ENCODE data around the gene AK2. TPM values are rescaled to one million over a fixed set of nuclear protein-coding genes. Genes with fewer than 3 reads are reported as not detected.

Gene AK2
- total and polyA plus RNA-seq, 3 donors from 2014 or later: 144 to 219 (median 181) TPM

DNA sequence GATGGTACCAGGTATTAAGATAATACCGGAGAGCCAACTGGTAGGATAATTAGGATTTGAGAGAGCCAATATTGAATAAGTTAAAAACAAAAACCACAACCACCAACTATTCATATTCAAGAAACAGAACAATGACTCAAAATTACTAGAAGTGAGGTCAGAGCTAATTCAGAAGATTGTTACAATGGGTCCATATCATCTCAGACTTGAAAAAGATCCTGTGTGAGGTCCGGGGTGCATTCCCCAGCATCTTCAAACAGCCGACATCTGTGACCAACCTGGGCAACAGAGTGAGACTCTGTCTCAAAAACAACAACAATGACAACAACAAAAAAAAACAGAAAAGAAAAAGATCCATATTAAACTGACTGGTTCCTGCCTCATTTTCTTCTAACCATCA lies 18.6 kb downstream of the AK2 start:
- no peaks in the 10 kb centered on the region for H3K9me3 ChIP-seq
- DNase-seq: no peak
- intact Hi-C loops (cut with DNase I; ENCODE audit: low total_unique reads): no loop called here
- H3K27ac ChIP-seq: no peak overlapping the region
- 93 to 94% methylated on average over 3 of the region's 3 CpGs for whole genome bisulfite sequencing, 2 donors
- no peaks in the 10 kb centered on the region for H3K27me3 ChIP-seq
- no peak for TF ChIP-seq POLR2A (IDR thresholded peaks at IDR 0.05)
- TF ChIP-seq, protein P1, sequence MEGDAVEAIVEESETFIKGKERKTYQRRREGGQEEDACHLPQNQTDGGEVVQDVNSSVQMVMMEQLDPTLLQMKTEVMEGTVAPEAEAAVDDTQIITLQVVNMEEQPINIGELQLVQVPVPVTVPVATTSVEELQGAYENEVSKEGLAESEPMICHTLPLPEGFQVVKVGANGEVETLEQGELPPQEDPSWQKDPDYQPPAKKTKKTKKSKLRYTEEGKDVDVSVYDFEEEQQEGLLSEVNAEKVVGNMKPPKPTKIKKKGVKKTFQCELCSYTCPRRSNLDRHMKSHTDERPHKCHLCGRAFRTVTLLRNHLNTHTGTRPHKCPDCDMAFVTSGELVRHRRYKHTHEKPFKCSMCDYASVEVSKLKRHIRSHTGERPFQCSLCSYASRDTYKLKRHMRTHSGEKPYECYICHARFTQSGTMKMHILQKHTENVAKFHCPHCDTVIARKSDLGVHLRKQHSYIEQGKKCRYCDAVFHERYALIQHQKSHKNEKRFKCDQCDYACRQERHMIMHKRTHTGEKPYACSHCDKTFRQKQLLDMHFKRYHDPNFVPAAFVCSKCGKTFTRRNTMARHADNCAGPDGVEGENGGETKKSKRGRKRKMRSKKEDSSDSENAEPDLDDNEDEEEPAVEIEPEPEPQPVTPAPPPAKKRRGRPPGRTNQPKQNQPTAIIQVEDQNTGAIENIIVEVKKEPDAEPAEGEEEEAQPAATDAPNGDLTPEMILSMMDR (IDR thresholded peaks at IDR 0.05): no peak
- no peaks in the 10 kb centered on the region for H3K36me3 ChIP-seq (ENCODE audit: low read depth, missing control alignments)
- H3K4me3 ChIP-seq: no peak overlapping the region
- H3K4me1 ChIP-seq: no peaks in the 10 kb centered on the region

DNA sequence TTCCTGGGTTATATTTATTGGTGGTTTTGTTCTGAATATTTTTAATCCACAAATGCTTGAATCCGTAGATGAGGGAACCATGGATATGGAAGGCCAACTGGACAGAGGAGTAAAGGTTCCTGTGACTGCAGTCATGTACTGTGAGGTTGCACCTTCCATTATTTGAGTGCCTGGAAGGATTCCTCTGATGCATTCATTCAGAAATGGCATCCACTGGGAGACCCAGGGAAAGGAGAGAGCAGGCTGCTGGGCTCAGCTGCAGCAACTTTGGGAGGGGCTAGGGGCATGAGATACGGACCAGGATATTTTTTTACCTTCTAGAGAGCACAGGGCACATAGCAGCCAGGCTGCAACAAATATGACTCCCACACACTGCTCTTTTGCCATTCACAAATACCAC lies 19.5 kb downstream of the AK2 start:
- 80 to 82% methylated on average over 2 of the region's 2 CpGs for WGBS, 2 donors
- intact Hi-C loops (cut with DNase I; ENCODE audit: low total_unique reads): no loop called here
- Histone ChIP-seq H3K4me3 (no peak overlapping the region), H3K27me3 (no peaks in the 10 kb centered on the region), H3K27ac (no peak overlapping the region), H3K9me3 (no peaks in the 10 kb centered on the region), H3K36me3 (ENCODE audit: low read depth, missing control alignments) (no peaks in the 10 kb centered on the region), H3K4me1 (no peaks in the 10 kb centered on the region)
- TF ChIP-seq POLR2A (IDR thresholded peaks at IDR 0.05): no peak
- no peak for DNase-seq

DNA sequence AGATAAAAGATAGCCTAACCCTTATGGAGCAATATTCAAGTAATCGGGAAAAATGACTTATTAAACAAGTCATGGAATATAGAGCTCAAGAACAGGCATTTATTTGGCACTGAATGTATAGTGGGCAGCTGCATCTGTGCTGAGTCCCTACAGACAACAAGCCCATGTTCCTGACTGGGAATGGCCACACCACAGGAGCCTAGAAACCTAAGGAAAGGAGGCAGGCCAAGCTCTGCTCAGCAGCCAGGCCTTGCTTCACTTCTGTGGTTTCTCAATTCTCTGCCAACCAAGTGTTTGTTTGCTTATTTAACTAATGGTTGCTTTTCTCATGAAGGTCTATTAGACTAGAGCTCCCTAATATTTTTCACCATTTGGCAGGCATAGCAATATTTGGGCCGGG lies 21.5 kb downstream of the AK2 start:
- intact Hi-C loops (cut with DNase I; ENCODE audit: low total_unique reads): no loop called here
- no peak for DNase-seq
- no peak for TF ChIP-seq POLR2A (IDR thresholded peaks at IDR 0.05)
- TF ChIP-seq, protein P1 (IDR thresholded peaks at IDR 0.05): no peak
- H3K36me3 ChIP-seq (ENCODE audit: low read depth, missing control alignments): no peaks in the 10 kb centered on the region
- no peaks in the 10 kb centered on the region for H3K9me3 ChIP-seq
- H3K4me3 ChIP-seq: no peak overlapping the region
- no peak overlapping the region for H3K27ac ChIP-seq
- 95 to 98% methylated on average over 2 of the region's 2 CpGs for WGBS, 2 donors
- no peaks in the 10 kb centered on the region for H3K27me3 ChIP-seq
- peaks cover 12% of the 10 kb centered on the region for H3K4me1 ChIP-seq

DNA sequence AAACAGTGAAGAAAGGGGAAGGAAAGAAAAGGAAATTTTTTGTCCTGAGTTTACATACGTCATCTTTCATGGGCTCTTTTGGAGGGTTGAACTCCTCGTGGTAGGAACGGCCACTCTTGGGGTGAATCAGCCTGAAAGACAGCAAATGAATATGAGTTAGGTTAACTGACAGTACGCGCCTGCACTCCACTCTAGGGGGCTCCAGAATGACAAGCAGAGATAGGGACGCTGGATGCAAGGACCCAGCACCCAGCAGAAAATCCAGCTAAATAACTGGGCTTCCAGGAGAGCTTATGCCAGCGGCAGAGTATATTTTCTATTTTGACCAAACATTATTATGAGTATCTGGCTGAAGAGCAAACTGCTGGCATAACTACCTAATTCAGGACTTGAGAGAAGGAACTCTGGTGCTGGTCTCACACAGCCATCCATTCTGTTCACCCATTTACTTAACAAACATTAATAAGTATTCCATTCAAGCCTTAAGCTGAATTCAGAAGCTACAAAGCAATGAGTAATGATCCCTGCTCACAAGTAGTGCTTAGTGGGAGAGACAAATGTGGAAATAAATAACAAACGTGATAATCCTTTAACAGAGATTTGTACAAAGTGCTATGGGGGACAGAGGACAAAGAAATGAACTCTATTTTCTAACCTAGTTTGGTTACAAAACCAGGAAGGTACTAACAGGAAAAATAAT lies 22.1 kb downstream of the AK2 start:
- Histone ChIP-seq H3K4me3 (no peak overlapping the region), H3K36me3 (ENCODE audit: low read depth, missing control alignments) (no peaks in the 10 kb centered on the region), H3K27me3 (no peaks in the 10 kb centered on the region), H3K9me3 (no peaks in the 10 kb centered on the region), H3K27ac (no peak overlapping the region), H3K4me1 (peaks cover 12% of the 10 kb centered on the region)
- TF ChIP-seq POLR2A (IDR thresholded peaks at IDR 0.05): no peak
- TF ChIP-seq, protein P1 (IDR thresholded peaks at IDR 0.05): no peak
- intact Hi-C loops (cut with DNase I; ENCODE audit: low total_unique reads): no loop called here
- DNase-seq: no peak
- WGBS, 2 donors: 86 to 93% methylated on average over 8 of the region's 8 CpGs

DNA sequence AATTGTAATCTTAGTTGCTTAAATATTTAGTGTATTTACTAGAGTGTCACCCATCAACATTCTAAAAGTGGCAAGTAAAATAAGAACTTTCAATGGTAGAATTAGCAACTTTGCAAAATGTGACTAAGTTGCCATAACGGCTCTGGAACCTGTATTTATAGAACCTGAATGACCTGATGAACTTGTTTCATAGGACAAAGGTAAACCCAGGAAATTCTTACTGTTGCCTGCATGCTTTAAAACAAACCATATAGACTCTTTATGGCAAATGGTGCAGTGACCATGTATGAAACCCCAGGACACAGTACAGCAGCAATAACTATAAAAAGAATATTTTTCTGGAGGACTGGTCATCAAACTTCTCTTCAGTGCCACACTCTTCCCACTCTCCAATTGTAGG lies 22.9 kb downstream of the AK2 start:
- H3K27me3 ChIP-seq: no peaks in the 10 kb centered on the region
- H3K4me3 ChIP-seq: no peak overlapping the region
- WGBS, 2 donors: 83 to 90% methylated on average over 1 of the region's 1 CpG
- H3K4me1 ChIP-seq: peaks cover 20% of the 10 kb centered on the region
- no peaks in the 10 kb centered on the region for H3K9me3 ChIP-seq
- no peak for DNase-seq
- TF ChIP-seq, protein P1 (IDR thresholded peaks at IDR 0.05): no peak
- no peak for TF ChIP-seq POLR2A (IDR thresholded peaks at IDR 0.05)
- H3K27ac ChIP-seq: no peak overlapping the region
- H3K36me3 ChIP-seq (ENCODE audit: low read depth, missing control alignments): no peaks in the 10 kb centered on the region
- intact Hi-C loops (cut with DNase I; ENCODE audit: low total_unique reads): no loop called here
